ENCODE results near the gene BRS3.

The BRS3 gene

DNA sequence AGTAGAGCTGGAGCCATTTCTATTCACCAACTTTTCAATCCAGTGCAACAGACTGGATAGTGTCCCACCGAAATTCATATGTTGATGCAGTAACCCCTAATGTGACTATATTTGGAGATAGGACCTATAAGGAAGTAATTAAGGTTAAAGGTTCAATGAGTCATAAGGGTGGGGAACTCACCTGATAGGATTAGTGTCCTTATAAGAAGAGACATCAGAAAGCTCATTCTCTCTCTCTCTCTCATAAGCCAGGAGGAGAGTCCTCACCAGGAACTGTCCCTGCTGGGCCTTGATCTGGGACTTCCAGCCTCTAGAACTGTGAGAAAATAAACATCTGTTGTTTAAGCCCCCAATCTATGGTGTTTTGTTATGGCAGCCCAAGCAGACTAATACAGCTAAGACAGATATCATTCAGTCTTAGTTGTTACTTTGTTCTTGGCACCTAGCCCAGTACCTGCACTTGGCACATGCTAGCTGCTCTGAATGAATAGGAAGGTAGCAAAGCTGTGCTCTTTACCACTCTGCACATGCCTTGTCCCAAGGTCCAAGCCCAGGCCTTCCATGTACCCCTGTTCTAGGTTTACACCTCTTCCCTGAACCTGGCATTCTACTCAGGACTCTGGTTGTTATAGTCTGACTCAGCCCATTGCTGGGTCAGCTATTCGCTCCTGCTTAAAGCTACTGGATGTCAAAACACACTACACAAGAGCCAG is 19.2 kb upstream of the BRS3 start:
- Histone ChIP-seq H3K27ac (no peak overlapping the region), H3K4me3 (ENCODE audit: low read depth, low read length) (no peak overlapping the region), H3K36me3 (ENCODE audit: control insufficient read depth, insufficient read depth, low read length) (no peaks in the 10 kb centered on the region), H3K9ac (no peak overlapping the region), H3K27me3 (ENCODE audit: control insufficient read depth, insufficient read depth, low read length) (peaks cover 4% of the 10 kb centered on the region), H2AFZ (no peak overlapping the region), H3K79me2 (no peaks in the 10 kb centered on the region), H3K4me1 (no peaks in the 10 kb centered on the region), H3K9me3 (ENCODE audit: control insufficient read depth, low read length) (no peaks in the 10 kb centered on the region), H3K4me2 (ENCODE audit: low read length) (no peak overlapping the region)
- TF ChIP-seq, protein P1, sequence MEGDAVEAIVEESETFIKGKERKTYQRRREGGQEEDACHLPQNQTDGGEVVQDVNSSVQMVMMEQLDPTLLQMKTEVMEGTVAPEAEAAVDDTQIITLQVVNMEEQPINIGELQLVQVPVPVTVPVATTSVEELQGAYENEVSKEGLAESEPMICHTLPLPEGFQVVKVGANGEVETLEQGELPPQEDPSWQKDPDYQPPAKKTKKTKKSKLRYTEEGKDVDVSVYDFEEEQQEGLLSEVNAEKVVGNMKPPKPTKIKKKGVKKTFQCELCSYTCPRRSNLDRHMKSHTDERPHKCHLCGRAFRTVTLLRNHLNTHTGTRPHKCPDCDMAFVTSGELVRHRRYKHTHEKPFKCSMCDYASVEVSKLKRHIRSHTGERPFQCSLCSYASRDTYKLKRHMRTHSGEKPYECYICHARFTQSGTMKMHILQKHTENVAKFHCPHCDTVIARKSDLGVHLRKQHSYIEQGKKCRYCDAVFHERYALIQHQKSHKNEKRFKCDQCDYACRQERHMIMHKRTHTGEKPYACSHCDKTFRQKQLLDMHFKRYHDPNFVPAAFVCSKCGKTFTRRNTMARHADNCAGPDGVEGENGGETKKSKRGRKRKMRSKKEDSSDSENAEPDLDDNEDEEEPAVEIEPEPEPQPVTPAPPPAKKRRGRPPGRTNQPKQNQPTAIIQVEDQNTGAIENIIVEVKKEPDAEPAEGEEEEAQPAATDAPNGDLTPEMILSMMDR (IDR thresholded peaks at IDR 0.05) = no peak

DNA sequence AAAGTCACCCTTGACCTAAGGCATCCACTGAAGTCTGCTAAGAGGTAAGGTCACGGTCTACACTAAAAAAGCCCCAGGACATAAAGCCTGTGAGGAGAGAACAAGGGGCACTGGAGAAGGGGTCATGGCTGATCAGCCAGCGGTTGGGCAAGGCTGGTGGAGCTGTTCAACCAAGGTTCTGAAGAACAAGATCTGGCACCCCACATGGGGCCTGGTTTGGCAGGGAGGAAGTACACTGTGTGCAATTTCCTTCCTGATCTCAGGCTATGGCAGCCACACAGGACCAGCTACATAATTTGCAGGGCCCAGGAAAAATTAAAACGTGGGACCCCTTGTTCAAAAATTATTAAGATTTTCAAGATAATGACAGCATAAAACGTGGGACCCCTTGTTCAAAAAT is 14.1 kb upstream of the BRS3 start:
- Histone ChIP-seq H3K36me3 (ENCODE audit: control insufficient read depth, insufficient read depth, low read length) (no peaks in the 10 kb centered on the region), H3K4me3 (ENCODE audit: low read depth, low read length) (no peak overlapping the region), H2AFZ (no peak overlapping the region), H3K9ac (no peak overlapping the region), H3K79me2 (no peaks in the 10 kb centered on the region), H3K9me3 (ENCODE audit: control insufficient read depth, low read length) (no peaks in the 10 kb centered on the region), H3K27ac (no peak overlapping the region), H3K4me2 (ENCODE audit: low read length) (no peak overlapping the region), H3K4me1 (peaks cover 4% of the 10 kb centered on the region), H3K27me3 (ENCODE audit: control insufficient read depth, insufficient read depth, low read length) (peaks cover 4% of the 10 kb centered on the region)
- TF ChIP-seq, protein P1 (IDR thresholded peaks at IDR 0.05) = no peak

DNA sequence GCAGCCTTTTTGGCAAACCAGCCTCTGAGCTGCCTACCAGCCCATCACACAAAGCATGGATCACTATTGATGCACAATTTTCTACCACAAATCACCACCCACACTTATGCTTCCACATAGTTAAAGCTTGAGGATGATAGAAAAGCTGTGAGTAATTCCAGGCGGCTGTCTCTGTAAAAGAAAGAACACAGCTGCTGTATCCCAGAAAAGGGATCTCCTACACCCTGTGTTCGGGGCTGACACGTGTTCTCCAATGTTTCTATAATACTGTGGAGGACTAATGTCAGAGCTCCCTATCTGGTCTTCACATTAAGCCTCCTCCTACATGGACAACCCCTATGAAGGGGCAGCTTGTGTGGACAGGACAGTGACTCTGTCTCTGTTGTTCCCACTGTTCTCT is 12.5 kb upstream of the BRS3 start:
- no peak overlapping the region for H2AFZ ChIP-seq
- no peaks in the 10 kb centered on the region for H3K36me3 ChIP-seq (ENCODE audit: control insufficient read depth, insufficient read depth, low read length)
- no peak overlapping the region for H3K9ac ChIP-seq
- H3K79me2 ChIP-seq = no peaks in the 10 kb centered on the region
- H3K4me1 ChIP-seq = peaks cover 4% of the 10 kb centered on the region
- H3K4me2 ChIP-seq (ENCODE audit: low read length) = no peak overlapping the region
- H3K4me3 ChIP-seq (ENCODE audit: low read depth, low read length) = no peak overlapping the region
- TF ChIP-seq, protein P1 (IDR thresholded peaks at IDR 0.05) = no peak
- no peak overlapping the region for H3K27ac ChIP-seq
- H3K9me3 ChIP-seq (ENCODE audit: control insufficient read depth, low read length) = no peaks in the 10 kb centered on the region
- peaks cover 4% of the 10 kb centered on the region for H3K27me3 ChIP-seq (ENCODE audit: control insufficient read depth, insufficient read depth, low read length)

DNA sequence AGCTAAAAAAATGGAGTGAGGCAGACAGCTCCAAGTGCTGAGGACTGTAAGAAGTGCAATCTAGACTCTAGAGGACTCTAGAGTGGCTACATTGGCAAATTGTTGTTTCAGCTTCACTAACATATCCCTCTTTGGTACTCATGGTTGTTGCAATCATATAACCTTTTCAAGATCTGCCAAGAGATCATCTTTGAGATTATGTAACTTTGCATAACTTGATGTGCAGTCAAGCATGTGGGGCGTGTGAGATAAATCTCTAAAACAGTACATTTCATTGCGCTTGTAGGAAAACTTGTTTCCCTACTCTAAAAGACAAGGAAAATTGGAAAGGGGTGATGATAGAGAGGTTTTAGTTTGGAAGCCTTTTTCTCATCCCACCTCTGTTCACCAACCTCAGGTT is 11.2 kb upstream of the BRS3 start:
- Histone ChIP-seq H2AFZ (no peak overlapping the region), H3K9me3 (ENCODE audit: control insufficient read depth, low read length) (no peaks in the 10 kb centered on the region), H3K9ac (no peak overlapping the region), H3K4me1 (peaks cover 4% of the 10 kb centered on the region), H3K4me2 (ENCODE audit: low read length) (no peak overlapping the region), H3K4me3 (ENCODE audit: low read depth, low read length) (no peak overlapping the region), H3K36me3 (ENCODE audit: control insufficient read depth, insufficient read depth, low read length) (no peaks in the 10 kb centered on the region), H3K79me2 (no peaks in the 10 kb centered on the region), H3K27me3 (ENCODE audit: control insufficient read depth, insufficient read depth, low read length) (peaks cover 4% of the 10 kb centered on the region), H3K27ac (peak overlapping the region; percentile 19)
- TF ChIP-seq, protein P1 (IDR thresholded peaks at IDR 0.05) = no peak

GRCh38 chrX:136477026-136477425 is 10.7 kb upstream of the BRS3 start:
- Histone ChIP-seq H3K79me2 (no peaks in the 10 kb centered on the region), H3K4me2 (ENCODE audit: low read length) (no peak overlapping the region), H3K4me1 (peaks cover 4% of the 10 kb centered on the region), H3K27me3 (ENCODE audit: control insufficient read depth, insufficient read depth, low read length) (peaks cover 4% of the 10 kb centered on the region), H3K9ac (no peak overlapping the region), H3K27ac (peak overlapping the region; percentile 19), H2AFZ (no peak overlapping the region), H3K9me3 (ENCODE audit: control insufficient read depth, low read length) (no peaks in the 10 kb centered on the region), H3K36me3 (ENCODE audit: control insufficient read depth, insufficient read depth, low read length) (no peaks in the 10 kb centered on the region), H3K4me3 (ENCODE audit: low read depth, low read length) (no peak overlapping the region)
- TF ChIP-seq, protein P1 (IDR thresholded peaks at IDR 0.05) = no peak

Measured in parathyroid adenoma (tissue), 2 donors.